Measurements from ENCODE around the gene CHAC1.
A peak's percentile ranks its signal among the peaks of the same experiment; 100 is the strongest.

CHAC1 gene

GRCh38 chr15:40906991-40907802 is 46.1 kb upstream of the CHAC1 start:
- peak overlapping the region; percentile 82 for H3K4me3 ChIP-seq (ENCODE audit: low read length)
- TF ChIP-seq EZH2phosphoT487 (IDR thresholded peaks at IDR 0.05; ENCODE audit: borderline replicate concordance, low read length) (no peak), CTCF (IDR thresholded peaks at IDR 0.05; ENCODE audit: low read depth, low read length, poor library complexity, severe bottlenecking) (no peak)
- no peaks in the 10 kb centered on the region for H4K20me1 ChIP-seq (ENCODE audit: control insufficient read depth, insufficient read depth, low read depth, low read length)
- peaks cover 44% of the 10 kb centered on the region for H3K4me1 ChIP-seq (ENCODE audit: control insufficient read depth, low read length)
- peaks cover 9% of the 10 kb centered on the region; the same call in 1 of the 2 replicates for H3F3A ChIP-seq (ENCODE audit: control insufficient read depth, insufficient read depth)
- H3K27me3 ChIP-seq (ENCODE audit: control insufficient read depth, low read length) = no peaks in the 10 kb centered on the region
- H3K27ac ChIP-seq (ENCODE audit: low read depth, low read length) = peak overlapping the region; percentile 32; the same call in 1 of the 2 replicates
- H3K4me2 ChIP-seq (ENCODE audit: low read length) = peak overlapping the region; percentile 100
- H3K9me2 ChIP-seq (replicated peaks; ENCODE audit: control insufficient read depth, low read length) = no peaks in the 10 kb centered on the region
- no peaks in the 10 kb centered on the region for H3K9me3 ChIP-seq (ENCODE audit: control insufficient read depth, insufficient read depth, low read length)
- H3K36me3 ChIP-seq (ENCODE audit: control insufficient read depth, low read length) = peaks cover 27% of the 10 kb centered on the region
- peaks cover 9% of the 10 kb centered on the region; the same call in 1 of the 2 replicates for H3K79me2 ChIP-seq (ENCODE audit: control insufficient read depth, low read length)

GRCh38 chr15:40908095-40908494 is 45.2 kb upstream of the CHAC1 start:
- TF ChIP-seq CTCF (IDR thresholded peaks at IDR 0.05; ENCODE audit: low read depth, low read length, poor library complexity, severe bottlenecking) (no peak), EZH2phosphoT487 (IDR thresholded peaks at IDR 0.05; ENCODE audit: borderline replicate concordance, low read length) (no peak)
- H3K9me2 ChIP-seq (replicated peaks; ENCODE audit: control insufficient read depth, low read length) = no peaks in the 10 kb centered on the region
- no peaks in the 10 kb centered on the region for H3K27me3 ChIP-seq (ENCODE audit: control insufficient read depth, low read length)
- H3K79me2 ChIP-seq (ENCODE audit: control insufficient read depth, low read length) = peaks cover 5% of the 10 kb centered on the region; the same call in 1 of the 2 replicates
- H3K4me2 ChIP-seq (ENCODE audit: low read length) = no peak overlapping the region
- H3K4me1 ChIP-seq (ENCODE audit: control insufficient read depth, low read length) = peaks cover 35% of the 10 kb centered on the region
- H3K36me3 ChIP-seq (ENCODE audit: control insufficient read depth, low read length) = peaks cover 19% of the 10 kb centered on the region
- H3F3A ChIP-seq (ENCODE audit: control insufficient read depth, insufficient read depth) = peaks cover 9% of the 10 kb centered on the region; the same call in 1 of the 2 replicates
- no peaks in the 10 kb centered on the region for H4K20me1 ChIP-seq (ENCODE audit: control insufficient read depth, insufficient read depth, low read depth, low read length)
- no peak overlapping the region for H3K27ac ChIP-seq (ENCODE audit: low read depth, low read length)
- H3K9me3 ChIP-seq (ENCODE audit: control insufficient read depth, insufficient read depth, low read length) = no peaks in the 10 kb centered on the region
- H3K4me3 ChIP-seq (ENCODE audit: low read length) = no peak overlapping the region

GRCh38 chr15:40909662-40910630 is 43.3 kb upstream of the CHAC1 start:
- Histone ChIP-seq H3K4me2 (ENCODE audit: low read length) (no peak overlapping the region), H4K20me1 (ENCODE audit: control insufficient read depth, insufficient read depth, low read depth, low read length) (no peaks in the 10 kb centered on the region), H3K79me2 (ENCODE audit: control insufficient read depth, low read length) (0 out of 2 replicates have a peak, but pooled peaks cover 2% of the 10 kb centered on the region), H3K9me3 (ENCODE audit: control insufficient read depth, insufficient read depth, low read length) (no peaks in the 10 kb centered on the region), H3K9me2 (replicated peaks; ENCODE audit: control insufficient read depth, low read length) (no peaks in the 10 kb centered on the region), H3K4me1 (ENCODE audit: control insufficient read depth, low read length) (peaks cover 24% of the 10 kb centered on the region), H3K4me3 (ENCODE audit: low read length) (no peak overlapping the region), H3F3A (ENCODE audit: control insufficient read depth, insufficient read depth) (peaks cover 7% of the 10 kb centered on the region; the same call in 1 of the 2 replicates), H3K27ac (ENCODE audit: low read depth, low read length) (no peak overlapping the region), H3K36me3 (ENCODE audit: control insufficient read depth, low read length) (peaks cover 6% of the 10 kb centered on the region; the same call in 1 of the 2 replicates), H3K27me3 (ENCODE audit: control insufficient read depth, low read length) (no peaks in the 10 kb centered on the region)
- TF ChIP-seq CTCF (IDR thresholded peaks at IDR 0.05; ENCODE audit: low read depth, low read length, poor library complexity, severe bottlenecking) = no peak
- no peak for TF ChIP-seq EZH2phosphoT487 (IDR thresholded peaks at IDR 0.05; ENCODE audit: borderline replicate concordance, low read length)

All from DOHH2 (cell line).